IMR-90 (cell line): ENCODE data around the gene PNMA1. TPM values are rescaled to one million over a fixed set of nuclear protein-coding genes. Genes with fewer than 3 reads are reported as not detected.

Experiments used
- ATAC-seq: fragments of 200-7000 bp; cut with Tn5 transposase; 2 replicates; pipeline ENCODE4 v1.9.1; 2020; ENCODE audit warnings: low read depth, mild to moderate bottlenecking, moderate library complexity
- BruUV-seq: library from RNA; stranded (reverse); fragments of 400-500 nt; replicated peaks from 2 replicates; lab custom pipeline; 2021; lab: Mats Ljungman, UMichigan
- CTCF ChIA-PET: fragments of 300-600 bp; formaldehyde crosslinking; extraction: SDS; loops from one replicate; lab custom pipeline; 2021; ENCODE audit warnings: antibody characterized with exemption; lab: Yijun Ruan, JAX
- POLR2A ChIA-PET: fragments of 300-600 bp; sonication (Branson Sonifier 250); formaldehyde crosslinking; loops from one replicate; lab custom pipeline; 2022; ENCODE audit warnings: antibody characterized with exemption; ENCODE audit not compliant: unreplicated experiment; lab: Charles Lee
- DNase-seq: peaks from one replicate; pipeline ENCODE4 v3.0.0; 2013
- H2AFZ ChIP-seq: replicated peaks from 2 replicates; pipeline ENCODE3; 2013; ENCODE audit warnings: low read length, mild to moderate bottlenecking; ENCODE audit not compliant: poor library complexity
- H2AK5ac ChIP-seq: 2 replicates; pipeline ENCODE4 v1.6.1; 2013; ENCODE audit warnings: low read depth, low read length, inconsistent platforms
- H2AK9ac ChIP-seq: replicated peaks from 2 replicates; pipeline ENCODE3; 2013; ENCODE audit warnings: mild to moderate bottlenecking, low read depth, low read length, moderate library complexity; ENCODE audit not compliant: poor library complexity
- H2BK120ac ChIP-seq: 2 replicates; pipeline ENCODE4 v1.6.1; 2013; ENCODE audit warnings: low read depth, low read length, inconsistent platforms
- H2BK15ac ChIP-seq: 3 replicates; pipeline ENCODE4 v1.6.1; 2013; ENCODE audit warnings: low read depth, low read length, inconsistent platforms
- H2BK20ac ChIP-seq: 2 replicates; pipeline ENCODE4 v1.6.1; 2013; ENCODE audit warnings: low read depth, mild to moderate bottlenecking, inconsistent platforms, low read length, moderate library complexity
- H2BK5ac ChIP-seq: 2 replicates; pipeline ENCODE4 v1.6.1; 2013; ENCODE audit warnings: mild to moderate bottlenecking, low read depth, low read length, inconsistent platforms; ENCODE audit not compliant: poor library complexity, severe bottlenecking
- H3K14ac ChIP-seq: replicated peaks from 2 replicates; pipeline ENCODE4 v1.6.1; 2013; ENCODE audit warnings: low read depth, low read length, inconsistent platforms
- H3K18ac ChIP-seq: 2 replicates; pipeline ENCODE4 v1.6.1; 2013; ENCODE audit warnings: low read depth, low read length, control low read depth
- H3K23ac ChIP-seq: 2 replicates; pipeline ENCODE4 v1.6.1; 2013; ENCODE audit warnings: low read depth, low read length, inconsistent platforms
- H3K27ac ChIP-seq: 2 replicates; pipeline ENCODE4 v1.5.1; 2013; ENCODE audit warnings: mild to moderate bottlenecking, control low read depth, low read length; ENCODE audit not compliant: insufficient read depth
- H3K27me3 ChIP-seq: 2 replicates; pipeline ENCODE4 v1.6.1; 2013; ENCODE audit warnings: low read length; ENCODE audit not compliant: control insufficient read depth, insufficient read depth
- H3K36me3 ChIP-seq: 2 replicates; pipeline ENCODE4 v1.6.1; 2013; ENCODE audit warnings: low read length, mixed read lengths; ENCODE audit not compliant: control insufficient read depth, insufficient read depth
- H3K4ac ChIP-seq: 2 replicates; pipeline ENCODE4 v1.6.1; 2013; ENCODE audit warnings: low read depth, low read length, inconsistent platforms
- H3K4me1 ChIP-seq: 2 replicates; pipeline ENCODE4 v1.6.1; 2013; ENCODE audit warnings: low read length, mixed read lengths; ENCODE audit not compliant: control insufficient read depth, insufficient read depth
- H3K4me2 ChIP-seq: 2 replicates; pipeline ENCODE4 v1.6.1; 2013; ENCODE audit warnings: low read depth, mild to moderate bottlenecking, control low read depth, low read length, moderate library complexity
- H3K4me3 ChIP-seq: 2 replicates; pipeline ENCODE4 v1.5.1; 2013; ENCODE audit warnings: low read depth, mild to moderate bottlenecking, control low read depth, low read length, moderate library complexity; ENCODE audit not compliant: insufficient read depth
- H3K56ac ChIP-seq: 2 replicates; pipeline ENCODE4 v1.6.1; 2013; ENCODE audit warnings: low read length, inconsistent platforms; ENCODE audit not compliant: insufficient read depth; ENCODE audit errors: extremely low read depth
- H3K79me1 ChIP-seq, 2 experiments: 2 replicates each; pipeline ENCODE4 v1.6.1; 2013; ENCODE audit warnings: low read length in 2 of 2, inconsistent platforms in 1 of 2, low read depth in 1 of 2
- H3K9ac ChIP-seq: 2 replicates; pipeline ENCODE4 v1.6.1; 2013; ENCODE audit warnings: low read depth, low read length, control low read depth
- H3K9me1 ChIP-seq: 2 replicates; pipeline ENCODE4 v1.6.1; 2013; ENCODE audit warnings: low read length, inconsistent platforms; ENCODE audit not compliant: insufficient read depth
- H3K9me3 ChIP-seq: 2 replicates; pipeline ENCODE4 v1.6.1; 2013; ENCODE audit warnings: low read length; ENCODE audit not compliant: control insufficient read depth, insufficient read depth
- H4K20me1 ChIP-seq: 2 replicates; pipeline ENCODE4 v1.6.1; 2013; ENCODE audit warnings: low read length, inconsistent platforms; ENCODE audit not compliant: insufficient read depth
- H4K5ac ChIP-seq: 2 replicates; pipeline ENCODE4 v1.6.1; 2013; ENCODE audit warnings: mild to moderate bottlenecking, low read depth, low read length, control low read depth
- H4K8ac ChIP-seq, 2 experiments: 2 replicates each; pipeline ENCODE4 v1.6.1; 2013; ENCODE audit warnings: low read depth in 2 of 2, low read length in 2 of 2, control low read depth in 1 of 2, inconsistent platforms in 1 of 2
- H4K91ac ChIP-seq: 2 replicates; pipeline ENCODE4 v1.6.1; 2013; ENCODE audit warnings: low read depth, low read length, inconsistent platforms; ENCODE audit not compliant: insufficient read depth
- BHLHE40 ChIP-seq: fragments of 150-350 bp; IDR thresholded peaks from 2 replicates; pipeline ENCODE4 v1.6.1; 2016; ENCODE audit warnings: mild to moderate bottlenecking, low read depth, low read length
- CEBPB ChIP-seq: IDR thresholded peaks from 2 replicates; pipeline ENCODE4 v1.6.1; 2012; ENCODE audit warnings: low read depth, low read length, improper control_type of control experiment
- FOS ChIP-seq: fragments of 150-350 bp; IDR thresholded peaks from 2 replicates; pipeline ENCODE4 v1.6.1; 2016; ENCODE audit warnings: low read depth, low read length
- MAZ ChIP-seq: IDR thresholded peaks from 2 replicates; pipeline ENCODE4 v1.6.1; 2012; ENCODE audit warnings: low read depth, mild to moderate bottlenecking, low read length, improper control_type of control experiment, moderate library complexity, borderline replicate concordance
- MXI1 ChIP-seq: IDR thresholded peaks from 2 replicates; pipeline ENCODE4 v1.6.1; 2012; ENCODE audit warnings: low read depth, mild to moderate bottlenecking, low read length, moderate library complexity, borderline replicate concordance
- POLR2A ChIP-seq: IDR thresholded peaks from 2 replicates; pipeline ENCODE4 v1.6.1; 2012; ENCODE audit warnings: mild to moderate bottlenecking, low read depth, low read length
- RCOR1 ChIP-seq: IDR thresholded peaks from 2 replicates; pipeline ENCODE4 v1.6.1; 2012; ENCODE audit warnings: mild to moderate bottlenecking, low read length, improper control_type of control experiment; ENCODE audit not compliant: insufficient replicate concordance
- RFX5 ChIP-seq: IDR thresholded peaks from 2 replicates; pipeline ENCODE4 v1.8.0; 2012; ENCODE audit warnings: low read depth, mild to moderate bottlenecking, low read length, moderate library complexity
- WGBS, 2 experiments: methylation state at CpG; one replicate each; pipeline versions ENCODE4 v1.1.5 to v1.1.7; 2013; ENCODE audit warnings: missing lambda C conversion rate in 2 of 2; ENCODE audit not compliant: insufficient read length in 1 of 2; ENCODE audit errors: extremely low coverage in 2 of 2; 5-methylcytosine and 5-hydroxymethylcytosine counted together
- dilution Hi-C: fragments of 300-500 bp; cut with HindIII; formaldehyde crosslinking; loops from one replicate; pipeline ENCODE4 v1.14.3; 2018; ENCODE audit warnings: low sequenced_read_pairs; ENCODE audit not compliant: unreplicated experiment
- in situ Hi-C: fragments of 300-500 bp; cut with MboI; formaldehyde crosslinking; loops from 3 replicates; pipeline ENCODE4 v1.14.3; 2019; ENCODE audit warnings: low sequenced_read_pairs, inconsistent platforms, mixed read lengths
- intact Hi-C: fragments of 100-400 bp; cut with micrococcal nuclease; formaldehyde crosslinking; loops from 2 replicates; pipeline ENCODE4 v1.10.0; 2022
- polyA plus RNA-seq, 3 experiments: library from polyadenylated mRNA; depleted of rRNA; stranded (reverse); fragments of >200 nt; gene quantifications; 2 replicates each; pipeline ENCODE4 v1.2.3, GENCODE V29; 2012; ENCODE audit warnings: low replicate concordance in 1 of 3
- total RNA-seq: library from RNA; depleted of rRNA; stranded (reverse); fragments of >200 nt; gene quantifications from 2 replicates; pipeline ENCODE4 v1.2.3, GENCODE V29; 2012
- TF ChIP-seq, protein P1 (sequence below): fragments of 150-350 bp; IDR thresholded peaks from 2 replicates; pipeline ENCODE4 v1.6.1; 2016; ENCODE audit warnings: low read depth, mild to moderate bottlenecking, low read length, moderate library complexity, borderline replicate concordance
- TF ChIP-seq, protein P2 (sequence below): fragments of 150-350 bp; IDR thresholded peaks from 2 replicates; pipeline ENCODE4 v1.6.1; 2017; ENCODE audit warnings: mild to moderate bottlenecking, antibody characterized with exemption, low read length, low read depth

Gene PNMA1
- total and polyA plus RNA-seq, 2 of the 4 experiments (the other 2 are of a cell fraction): 6.5 to 28.2 TPM

DNA sequence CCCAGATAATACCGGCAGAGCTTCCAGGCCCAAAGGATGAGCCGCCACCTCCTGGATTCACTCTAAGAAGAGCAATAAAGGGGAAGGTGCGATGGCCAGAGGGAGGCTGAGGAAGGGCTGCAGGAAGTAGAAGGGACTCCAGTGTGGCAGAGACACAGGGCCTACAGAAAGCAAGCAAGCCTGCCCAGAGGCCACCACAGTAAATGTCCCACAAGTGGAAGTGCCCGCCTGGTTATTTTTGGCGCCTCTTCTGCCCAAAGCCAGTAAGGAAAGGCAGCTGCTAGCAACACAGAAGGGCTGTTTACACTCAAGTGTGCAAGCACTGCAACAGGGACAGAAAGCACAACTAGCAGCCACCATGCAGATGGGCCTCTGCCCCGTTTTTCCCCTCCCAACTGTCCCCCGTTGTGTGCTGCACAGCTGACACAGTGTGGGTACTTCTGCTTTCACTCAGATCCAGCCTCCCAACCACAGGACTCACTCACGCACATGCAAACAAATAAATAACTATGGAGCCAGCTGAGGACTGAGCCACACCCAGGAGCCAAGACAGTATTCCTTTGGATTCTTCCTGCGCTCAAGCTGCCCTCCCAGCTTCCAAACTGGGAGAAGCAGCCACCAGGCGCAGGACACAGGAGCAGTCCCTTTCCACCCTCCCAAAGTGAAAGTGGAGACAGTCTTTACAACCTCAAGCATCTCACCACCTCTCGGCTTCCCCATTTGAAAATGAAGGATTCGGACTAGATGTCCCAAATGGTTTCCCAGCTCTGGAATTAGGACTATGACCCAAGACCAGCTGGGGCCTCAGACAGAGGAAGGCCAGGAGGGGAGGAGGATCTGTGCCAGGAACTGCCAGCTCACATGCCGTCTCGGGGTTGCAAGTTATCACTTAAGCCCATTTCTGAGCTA, 40.0 kb upstream of the PNMA1 start:
- Histone ChIP-seq H3K9me3 (no peaks in the 10 kb centered on the region), H2AFZ (peak overlapping the region; percentile 53), H3K9me1 (peaks cover 75% of the 10 kb centered on the region), H2BK20ac (no peak overlapping the region), H2AK5ac (peak overlapping the region; percentile 61), H3K36me3 (no peaks in the 10 kb centered on the region; the same call in 1 of the 2 replicates), H3K27ac (peak overlapping the region; percentile 53), H3K56ac (peak overlapping the region; percentile 8; the same call in 1 of the 2 replicates), H3K14ac (peak overlapping the region; percentile 64), H3K27me3 (no peaks in the 10 kb centered on the region), H4K91ac (peak overlapping the region; percentile 66), H3K9ac (peak overlapping the region; percentile 49), H2BK15ac (no peak overlapping the region; the same call in 2 of the 3 replicates), H3K18ac (peak overlapping the region; percentile 10), H3K4me1 (peaks cover 70% of the 10 kb centered on the region), H4K20me1 (peaks cover 97% of the 10 kb centered on the region), H2BK5ac (peak overlapping the region; percentile 54), H3K4me3 (no peak overlapping the region), H2BK120ac (peak overlapping the region; percentile 59; the same call in 1 of the 2 replicates), H3K79me1 (peaks cover 25 to 99% of the 10 kb centered on the region in 2 experiments), H2AK9ac (peak overlapping the region; percentile 43), H4K5ac (no peak overlapping the region), H4K8ac (peak overlapping the region; percentile 3 to 44; a peak in 2 of 4 replicates), H3K4me2 (peak overlapping the region; percentile 66), H3K4ac (peak overlapping the region; percentile 70), H3K23ac (peak overlapping the region; percentile 74)
- in situ Hi-C loops: loop anchor here (5.0 kb wide), 1 partner anchor 73 kb away; no protein-coding TSS in a partner anchor
- dilution Hi-C loops: no loop called here
- TF ChIP-seq RFX5: no peak
- TF ChIP-seq POLR2A: no peak
- TF ChIP-seq, protein P1, sequence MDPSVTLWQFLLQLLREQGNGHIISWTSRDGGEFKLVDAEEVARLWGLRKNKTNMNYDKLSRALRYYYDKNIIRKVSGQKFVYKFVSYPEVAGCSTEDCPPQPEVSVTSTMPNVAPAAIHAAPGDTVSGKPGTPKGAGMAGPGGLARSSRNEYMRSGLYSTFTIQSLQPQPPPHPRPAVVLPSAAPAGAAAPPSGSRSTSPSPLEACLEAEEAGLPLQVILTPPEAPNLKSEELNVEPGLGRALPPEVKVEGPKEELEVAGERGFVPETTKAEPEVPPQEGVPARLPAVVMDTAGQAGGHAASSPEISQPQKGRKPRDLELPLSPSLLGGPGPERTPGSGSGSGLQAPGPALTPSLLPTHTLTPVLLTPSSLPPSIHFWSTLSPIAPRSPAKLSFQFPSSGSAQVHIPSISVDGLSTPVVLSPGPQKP: no peak
- no peak for TF ChIP-seq BHLHE40
- TF ChIP-seq FOS: no peak
- TF ChIP-seq, protein P2, sequence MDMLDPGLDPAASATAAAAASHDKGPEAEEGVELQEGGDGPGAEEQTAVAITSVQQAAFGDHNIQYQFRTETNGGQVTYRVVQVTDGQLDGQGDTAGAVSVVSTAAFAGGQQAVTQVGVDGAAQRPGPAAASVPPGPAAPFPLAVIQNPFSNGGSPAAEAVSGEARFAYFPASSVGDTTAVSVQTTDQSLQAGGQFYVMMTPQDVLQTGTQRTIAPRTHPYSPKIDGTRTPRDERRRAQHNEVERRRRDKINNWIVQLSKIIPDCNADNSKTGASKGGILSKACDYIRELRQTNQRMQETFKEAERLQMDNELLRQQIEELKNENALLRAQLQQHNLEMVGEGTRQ: no peak
- TF ChIP-seq MAZ: no peak
- TF ChIP-seq MXI1: no peak
- no peak for TF ChIP-seq RCOR1
- TF ChIP-seq CEBPB: no peak
- intact Hi-C loops: loop anchor here (5.0 kb wide), 3 partner anchors 33 to 98 kb away; partner anchors contain the start of gene PTGR2
- no TSS peak for BruUV-seq
- ChIA-PET CTCF (interaction anchor here (0.6 to 2.0 kb wide), 3 partner anchors 25 to 71 kb away, joined by 3 to 5 read pairs (median 4); no protein-coding TSS in a partner anchor), POLR2A (no interaction called here)
- ATAC-seq: no peak
- WGBS, 2 experiments: 61% methylated on average over 6 of the region's 14 CpGs; no CpG with 5 or more reads in 1 of the 2 experiments
- no peak for DNase-seq
